H1 (cell line): ENCODE measurements around the gene SERPINH1. TPM values are rescaled to one million over a fixed set of nuclear protein-coding genes. Genes with fewer than 3 reads are reported as not detected.

ENCODE experiments used
- CTCF ChIA-PET: fragments of 300-600 bp; sonication (Branson Sonifier 250); formaldehyde crosslinking; loops from one replicate; lab custom pipeline; 2021; ENCODE audit not compliant: partially characterized antibody; lab: Charles Lee
- POLR2A ChIA-PET: fragments of 300-600 bp; sonication (Branson Sonifier 250); formaldehyde crosslinking; loops from one replicate; lab custom pipeline; 2021; ENCODE audit warnings: inconsistent platforms; ENCODE audit not compliant: partially characterized antibody; lab: Charles Lee
- DNase-seq, 2 experiments: peaks; one replicate each; pipeline versions ENCODE4 v3.0.0 to v3.0.0-alpha.2; 2010 to 2022; ENCODE audit warnings: low spot score in 2 of 2, low read depth in 1 of 2, mixed read lengths in 1 of 2
- FAIRE-seq: peaks from 2 replicates; lab custom pipeline; 2011; peaks lifted over from hg19 to GRCh38; lab: Jason Lieb, UNC
- H2AFZ ChIP-seq: 2 replicates; pipeline ENCODE4 v1.8.1; 2012; ENCODE audit warnings: low read length, inconsistent platforms
- H2AK5ac ChIP-seq: 2 replicates; pipeline ENCODE4 v1.6.1; 2013; ENCODE audit warnings: low read depth, low read length
- H2BK120ac ChIP-seq: replicated peaks from 2 replicates; pipeline ENCODE3; 2013; ENCODE audit warnings: low read depth, low read length, inconsistent platforms
- H2BK12ac ChIP-seq: 2 replicates; pipeline ENCODE4 v1.6.1; 2013; ENCODE audit warnings: low read depth, low read length
- H2BK15ac ChIP-seq: 2 replicates; pipeline ENCODE4 v1.6.1; 2013; ENCODE audit warnings: low read length
- H2BK20ac ChIP-seq: 2 replicates; pipeline ENCODE4 v1.6.1; 2013; ENCODE audit warnings: low read length
- H2BK5ac ChIP-seq: 2 replicates; pipeline ENCODE4 v1.6.1; 2013; ENCODE audit warnings: low read depth, low read length
- H3K14ac ChIP-seq: 2 replicates; pipeline ENCODE4 v1.6.1; 2013; ENCODE audit warnings: inconsistent platforms; ENCODE audit not compliant: insufficient read length
- H3K18ac ChIP-seq: 2 replicates; pipeline ENCODE4 v1.6.1; 2013; ENCODE audit warnings: low read length; ENCODE audit errors: extremely low read depth
- H3K23ac ChIP-seq: 2 replicates; pipeline ENCODE4 v1.6.1; 2013; ENCODE audit warnings: inconsistent platforms; ENCODE audit not compliant: insufficient read length
- H3K23me2 ChIP-seq: 2 replicates; pipeline ENCODE4 v1.6.1; 2013; ENCODE audit warnings: low read depth, low read length
- H3K27ac ChIP-seq: 2 replicates; pipeline ENCODE4 v1.6.1; 2011; ENCODE audit warnings: low read depth, low read length, inconsistent platforms
- H3K27me3 ChIP-seq, 4 experiments: replicated peaks in 1 of 4; 1 replicate in 1 of 4; 2 replicates in 3 of 4; pipeline versions ENCODE4 v1.6.1 to v1.8.1; 2011 to 2013; ENCODE audit warnings: low read length in 3 of 4, mild to moderate bottlenecking in 3 of 4, inconsistent platforms in 2 of 4, mixed read lengths in 2 of 4, moderate library complexity in 1 of 4; ENCODE audit not compliant: control insufficient read depth in 3 of 4, insufficient read depth in 3 of 4; ENCODE audit errors: extremely low read depth in 1 of 4
- H3K36me3 ChIP-seq, 4 experiments: 2 replicates each; pipeline versions ENCODE4 v1.6.1 to v1.8.1; 2011 to 2013; ENCODE audit warnings: mild to moderate bottlenecking in 4 of 4, low read length in 3 of 4, moderate library complexity in 2 of 4, control low read depth in 1 of 4, inconsistent platforms in 1 of 4; ENCODE audit not compliant: insufficient read depth in 4 of 4, control insufficient read depth in 2 of 4
- H3K4ac ChIP-seq: replicated peaks from 2 replicates; pipeline ENCODE3; 2013; ENCODE audit warnings: low read length, low read depth, mixed read lengths, inconsistent platforms; ENCODE audit not compliant: insufficient read length
- H3K4me1 ChIP-seq, 4 experiments: replicated peaks in 1 of 4; 1 replicate in 1 of 4; 2 replicates in 3 of 4; pipeline versions ENCODE4 v1.6.1 to v1.8.1; 2011 to 2013; ENCODE audit warnings: low read length in 3 of 4, inconsistent platforms in 2 of 4, mixed read lengths in 1 of 4; ENCODE audit not compliant: insufficient read depth in 4 of 4, control insufficient read depth in 3 of 4
- H3K4me2 ChIP-seq, 2 experiments: 2 replicates each; pipeline versions ENCODE4 v1.6.1 to v1.8.1; 2011 to 2013; ENCODE audit warnings: low read depth in 2 of 2, low read length in 2 of 2, control low read depth in 1 of 2, inconsistent platforms in 1 of 2, mild to moderate bottlenecking in 1 of 2; ENCODE audit not compliant: insufficient read depth in 1 of 2
- H3K4me3 ChIP-seq, 4 experiments: fragments of 200-600, 300-600 bp in 1 of 4; sonication (generic), shearing (Covaris generic), sonication (Bioruptor Twin) in 1 of 4; 2 replicates each; pipeline versions ENCODE4 v1.5.1 to v1.8.1; 2011 to 2016; ENCODE audit warnings: low read length in 4 of 4, low read depth in 3 of 4, control low read depth in 2 of 4, inconsistent platforms in 2 of 4, mild to moderate bottlenecking in 2 of 4, mixed read lengths in 1 of 4, moderate library complexity in 1 of 4; ENCODE audit not compliant: insufficient read depth in 2 of 4; ENCODE audit errors: extremely low read depth in 1 of 4
- H3K56ac ChIP-seq: replicated peaks from 2 replicates; pipeline ENCODE3; 2013; ENCODE audit warnings: low read depth, mild to moderate bottlenecking, mixed read lengths, low read length, inconsistent platforms; ENCODE audit not compliant: insufficient read length
- H3K79me1 ChIP-seq: 2 replicates; pipeline ENCODE4 v1.6.1; 2013; ENCODE audit warnings: low read depth, low read length, control low read depth
- H3K79me2 ChIP-seq, 2 experiments: 2 replicates each; pipeline versions ENCODE4 v1.6.1 to v1.8.1; 2012 to 2013; ENCODE audit warnings: low read length in 2 of 2, mild to moderate bottlenecking in 2 of 2, inconsistent platforms in 1 of 2; ENCODE audit not compliant: insufficient read depth in 2 of 2, control insufficient read depth in 1 of 2
- H3K9ac ChIP-seq, 4 experiments: replicated peaks in 1 of 4; 1 replicate in 1 of 4; 2 replicates in 3 of 4; pipeline versions ENCODE4 v1.6.1 to v1.8.1; 2011 to 2013; ENCODE audit warnings: low read depth in 3 of 4, low read length in 3 of 4, control low read depth in 2 of 4, mild to moderate bottlenecking in 2 of 4, moderate library complexity in 2 of 4, inconsistent platforms in 1 of 4; ENCODE audit errors: extremely low read depth in 1 of 4
- H3K9me3 ChIP-seq, 2 experiments: 2 replicates each; pipeline versions ENCODE4 v1.6.1 to v1.8.1; 2012 to 2013; ENCODE audit warnings: mild to moderate bottlenecking in 2 of 2, moderate library complexity in 2 of 2, control low read depth in 1 of 2, inconsistent platforms in 1 of 2, low read depth in 1 of 2, low read length in 1 of 2, mixed read lengths in 1 of 2; ENCODE audit not compliant: insufficient read depth in 2 of 2
- H4K20me1 ChIP-seq, 2 experiments: replicated peaks in 1 of 2; 2 replicates each; pipeline versions ENCODE3 to v1.8.1; 2011 to 2013; ENCODE audit warnings: inconsistent platforms in 2 of 2, low read length in 2 of 2, mild to moderate bottlenecking in 1 of 2; ENCODE audit not compliant: insufficient read depth in 2 of 2, control insufficient read depth in 1 of 2
- H4K5ac ChIP-seq: 2 replicates; pipeline ENCODE4 v1.6.1; 2013; ENCODE audit warnings: low read length, low read depth, mixed read lengths, inconsistent platforms; ENCODE audit not compliant: insufficient read length
- H4K8ac ChIP-seq: 2 replicates; pipeline ENCODE4 v1.8.0; 2013; ENCODE audit warnings: mild to moderate bottlenecking, moderate library complexity, low read length, inconsistent platforms; ENCODE audit not compliant: insufficient read depth; ENCODE audit errors: extremely low read depth
- H4K91ac ChIP-seq: replicated peaks from 2 replicates; pipeline ENCODE3; 2013; ENCODE audit warnings: low read length, mixed read lengths, inconsistent platforms; ENCODE audit not compliant: insufficient read length
- BRCA1 ChIP-seq: IDR thresholded peaks from 2 replicates; pipeline ENCODE4 v1.6.1; 2012; ENCODE audit warnings: low read depth, low read length, improper control_type of control experiment
- KDM1A ChIP-seq: fragments of 200-600, 300-600 bp; sonication (generic); IDR thresholded peaks from 2 replicates; pipeline ENCODE4 v1.7.1; 2016; ENCODE audit warnings: mild to moderate bottlenecking, low read length, borderline replicate concordance
- NRF1 ChIP-seq: IDR thresholded peaks from 2 replicates; pipeline ENCODE4 v1.6.1; 2011; ENCODE audit warnings: mild to moderate bottlenecking, low read depth, low read length, improper control_type of control experiment
- POLR2AphosphoS5 ChIP-seq: IDR thresholded peaks from 2 replicates; pipeline ENCODE4 v1.6.1; 2011; ENCODE audit warnings: low read depth, low read length
- RAD21 ChIP-seq, 2 experiments: IDR thresholded peaks in 1 of 2; conservative IDR thresholded peaks in 1 of 2; 2 replicates each; pipeline ENCODE4 v1.6.1; 2011; ENCODE audit warnings: low read depth in 2 of 2, low read length in 2 of 2, improper control_type of control experiment in 1 of 2, inconsistent platforms in 1 of 2, mild to moderate bottlenecking in 1 of 2, moderate library complexity in 1 of 2
- TCF12 ChIP-seq: IDR thresholded peaks from 2 replicates; pipeline ENCODE4 v1.6.1; 2011; ENCODE audit warnings: low read depth, mild to moderate bottlenecking, low read length
- WGBS, 2 experiments: shearing (Covaris generic) in 1 of 2; methylation state at CpG; one replicate each; pipeline versions ENCODE4 v1.1.6 to v1.1.7; 2013 to 2015; ENCODE audit warnings: low lambda C conversion rate in 2 of 2, mixed read lengths in 2 of 2, inconsistent platforms in 1 of 2, low coverage in 1 of 2, missing lambda C conversion rate in 1 of 2; ENCODE audit not compliant: insufficient replicate concordance in 2 of 2, insufficient coverage in 1 of 2, insufficient read length in 1 of 2; ENCODE audit errors: extremely low coverage in 1 of 2, missing lambda C conversion rate in 1 of 2; 5-methylcytosine and 5-hydroxymethylcytosine counted together
- polyA plus RNA-seq, 7 experiments: library from polyadenylated mRNA; depleted of rRNA in 3 of 7; stranded (reverse) in 5 of 7; unstranded in 2 of 7; fragments of >200 nt in 5 of 7; fragments of 200-250 nt in 2 of 7; gene quantifications; 1 replicate in 5 of 7; 2 replicates in 1 of 7; 4 replicates in 1 of 7; pipeline versions ENCODE4 v1.2.1 to v1.2.3, GENCODE V29; 2011 to 2013; ENCODE audit warnings: missing spikeins in 2 of 7, mixed read lengths in 2 of 7
- total RNA-seq: library from RNA; stranded (reverse); fragmentation: NEBNext Ultra II Directional; extraction: Animal tissue kit (Norgen Biotek cat#: 25700); gene quantifications from 2 replicates; pipeline ENCODE4 v1.2.1, GENCODE V29; 2021
- TF ChIP-seq, protein P1 (sequence below), 3 experiments: IDR thresholded peaks; 1 replicate in 2 of 3; 2 replicates in 1 of 3; pipeline versions ENCODE4 v1.5.1 to v1.6.1; 2011; ENCODE audit warnings: low read length in 3 of 3, mild to moderate bottlenecking in 3 of 3, inconsistent platforms in 2 of 3, low read depth in 1 of 3, moderate library complexity in 1 of 3; ENCODE audit not compliant: insufficient read depth in 1 of 3; ENCODE audit errors: control extremely low read depth in 1 of 3

SERPINH1 gene
- total and polyA plus RNA-seq, 2 of the 8 experiments (the other 6 are each of a cell fraction or from before 2014, with no cell fraction given): 420 to 621 TPM

DNA sequence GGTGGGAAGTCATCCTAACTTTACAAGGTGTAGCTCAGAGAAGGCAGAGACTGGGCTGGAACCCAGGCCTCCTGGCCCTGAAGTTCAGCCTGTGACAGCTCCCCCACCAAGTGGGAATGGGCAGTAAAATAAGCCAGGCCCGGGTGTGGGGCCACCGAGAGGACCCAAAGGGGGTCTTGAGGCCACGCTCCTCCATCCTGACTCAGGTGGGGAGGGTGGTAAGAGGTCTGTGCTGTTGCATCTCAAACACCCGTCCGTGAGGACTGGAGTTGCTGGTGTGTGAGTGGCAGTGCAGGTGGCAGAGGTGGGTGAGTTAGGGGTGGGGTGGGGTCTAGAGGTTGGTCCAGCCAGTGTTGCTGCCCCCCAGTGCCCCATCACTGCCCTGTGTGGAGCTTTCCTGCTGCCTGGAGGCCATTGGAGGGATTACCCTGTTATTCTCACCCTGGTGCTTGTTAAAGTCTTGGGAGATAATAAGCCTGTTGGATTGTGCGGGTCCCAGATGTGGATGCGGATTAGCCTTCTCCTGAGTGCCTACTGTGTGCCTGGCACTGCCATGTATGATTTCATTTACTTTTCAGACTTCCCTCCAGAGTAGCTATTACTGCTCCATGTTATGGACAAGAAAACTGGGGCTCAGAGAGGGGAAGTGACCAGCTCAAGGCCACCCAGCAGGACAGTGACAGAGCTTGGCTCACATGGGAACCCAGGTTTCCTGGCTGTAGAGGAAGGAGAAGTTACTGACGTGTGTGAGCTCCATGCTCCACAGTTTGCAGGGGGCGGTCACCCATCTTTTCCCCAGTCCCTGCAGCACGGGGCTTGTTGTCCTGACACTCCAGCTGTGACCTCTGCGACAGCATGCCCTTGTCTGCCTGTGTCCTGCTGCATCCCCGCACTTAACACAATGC, 12.9 kb downstream of the SERPINH1 start:
- POLR2A ChIA-PET: interaction anchor here (0.7 to 35.1 kb wide), 25 partner anchors 1 to 195 kb away, joined by 3 to 1120 read pairs (median 4); partner anchors contain the start of genes GDPD5, MAP6 and SERPINH1
- 88% methylated on average over 11 of the region's 12 CpGs; no CpG with 5 or more reads in 1 of the 2 experiments for WGBS, 2 experiments
- no peak overlapping the region for H3K23ac ChIP-seq

More for the DNA sequence above, 12.9 kb downstream of the SERPINH1 start:
- peaks cover 0 to 11% of the 10 kb centered on the region in 2 experiments for H4K20me1 ChIP-seq
- peaks cover 0 to 4% (median under 1%) of the 10 kb centered on the region in 4 experiments; a peak in 4 of 7 replicates for H3K4me1 ChIP-seq
- no peak overlapping the region for H2AK5ac ChIP-seq
- CTCF ChIA-PET: interaction anchor here (0.6 to 17.4 kb wide), 29 partner anchors 8 to 739 kb away, joined by 3 to 344 read pairs (median 4); partner anchors contain the start of gene SERPINH1
- H4K5ac ChIP-seq: no peak overlapping the region
- H2BK20ac ChIP-seq: no peak overlapping the region
- no peak overlapping the region for H3K4me2 ChIP-seq
- DNase-seq (no peak), FAIRE-seq (no peak)
- H4K91ac ChIP-seq: no peak overlapping the region
- H3K79me2 ChIP-seq: no peaks in the 10 kb centered on the region
- peaks cover 21 to 40% (median 29%) of the 10 kb centered on the region in 4 experiments for H3K36me3 ChIP-seq
- H3K9me3 ChIP-seq: no peaks in the 10 kb centered on the region
- H2BK5ac ChIP-seq: no peak overlapping the region
- H3K4ac ChIP-seq: no peak overlapping the region
- no peak overlapping the region for H3K14ac ChIP-seq
- no peaks in the 10 kb centered on the region; the same call in 1 of the 2 replicates for H3K23me2 ChIP-seq
- no peak overlapping the region for H4K8ac ChIP-seq
- no peak overlapping the region for H3K18ac ChIP-seq
- no peaks in the 10 kb centered on the region; the same call in 1 of the 2 replicates for H3K79me1 ChIP-seq
- 0 out of 2 replicates have a peak overlapping the region, but pooled peaks have one; percentile 51 for H2BK15ac ChIP-seq
- H2BK12ac ChIP-seq: no peak overlapping the region; the same call in 1 of the 2 replicates
- TF ChIP-seq TCF12 (no peak), KDM1A (no peak), NRF1 (no peak), RAD21 (IDR thresholded peaks at IDR 0.05 in 1 of 2, conservative IDR thresholded peaks at IDR 0.05 in 1 of 2; ENCODE audit: low read depth in 2 of 2, low read length in 2 of 2) (peak; percentile 69 to 72), POLR2AphosphoS5 (peak; percentile 52), BRCA1 (no peak)
- TF ChIP-seq, protein P1, sequence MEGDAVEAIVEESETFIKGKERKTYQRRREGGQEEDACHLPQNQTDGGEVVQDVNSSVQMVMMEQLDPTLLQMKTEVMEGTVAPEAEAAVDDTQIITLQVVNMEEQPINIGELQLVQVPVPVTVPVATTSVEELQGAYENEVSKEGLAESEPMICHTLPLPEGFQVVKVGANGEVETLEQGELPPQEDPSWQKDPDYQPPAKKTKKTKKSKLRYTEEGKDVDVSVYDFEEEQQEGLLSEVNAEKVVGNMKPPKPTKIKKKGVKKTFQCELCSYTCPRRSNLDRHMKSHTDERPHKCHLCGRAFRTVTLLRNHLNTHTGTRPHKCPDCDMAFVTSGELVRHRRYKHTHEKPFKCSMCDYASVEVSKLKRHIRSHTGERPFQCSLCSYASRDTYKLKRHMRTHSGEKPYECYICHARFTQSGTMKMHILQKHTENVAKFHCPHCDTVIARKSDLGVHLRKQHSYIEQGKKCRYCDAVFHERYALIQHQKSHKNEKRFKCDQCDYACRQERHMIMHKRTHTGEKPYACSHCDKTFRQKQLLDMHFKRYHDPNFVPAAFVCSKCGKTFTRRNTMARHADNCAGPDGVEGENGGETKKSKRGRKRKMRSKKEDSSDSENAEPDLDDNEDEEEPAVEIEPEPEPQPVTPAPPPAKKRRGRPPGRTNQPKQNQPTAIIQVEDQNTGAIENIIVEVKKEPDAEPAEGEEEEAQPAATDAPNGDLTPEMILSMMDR (IDR thresholded peaks at IDR 0.05; ENCODE audit: control extremely low read depth in 1 of 3, insufficient read depth in 1 of 3, low read depth in 1 of 3, low read length in 3 of 3): peak; percentile 50 to 62 (median 52)
- H2BK120ac ChIP-seq: no peak overlapping the region
- H3K56ac ChIP-seq: no peak overlapping the region
- no peak overlapping the region for H3K27ac ChIP-seq
- no peak overlapping the region for H3K4me3 ChIP-seq
- H3K9ac ChIP-seq: no peak overlapping the region
- no peak overlapping the region for H2AFZ ChIP-seq
- no peaks in the 10 kb centered on the region for H3K27me3 ChIP-seq
